Caki2 (cell line): ENCODE results near the gene SCRG1. TPM values are rescaled to one million over a fixed set of nuclear protein-coding genes. Genes with fewer than 3 reads are reported as not detected.
A peak's percentile ranks its signal among the peaks of the same experiment; 100 is the strongest.

Experiments
- DNase-seq: peaks from one replicate; pipeline ENCODE4 v3.0.0-alpha.2; 2015; ENCODE audit warnings: low read depth
- in situ Hi-C: cut with HindIII; loops from 2 replicates; pipeline ENCODE4 v1.10.0; 2016; ENCODE audit warnings: low sequenced_read_pairs, low pct_unique_long_range_greater_than_20kb, mixed read lengths
- total RNA-seq: library from RNA; depleted of rRNA; stranded (reverse); fragments of >200 nt; shearing (Covaris generic); gene quantifications from 2 replicates; pipeline ENCODE4 v1.2.3, GENCODE V29; 2014; ENCODE audit warnings: low replicate concordance

SCRG1 gene
- total RNA-seq, 1 experiment from 2014 or later, result not detected

DNA sequence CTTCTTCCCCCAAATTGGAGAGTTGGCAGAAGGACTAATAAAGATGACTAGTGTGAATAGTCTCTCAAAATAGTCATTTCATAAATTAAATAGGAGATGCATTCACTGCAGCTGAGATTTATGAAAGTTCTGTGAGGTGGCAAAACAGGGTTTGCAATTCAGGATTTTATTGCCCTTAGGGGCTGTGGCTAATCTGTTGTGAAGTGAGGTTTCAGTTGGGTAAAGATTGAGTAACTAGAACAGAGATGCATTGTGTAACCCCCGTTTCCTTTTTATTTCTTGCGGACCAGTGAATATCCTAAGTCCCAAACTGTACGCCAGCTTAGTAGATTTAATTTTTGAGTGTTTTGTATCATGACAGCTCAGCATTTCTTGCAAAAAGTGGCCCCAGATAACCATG, 16.2 kb upstream of the SCRG1 start:
- in situ Hi-C loops, result no loop called here
- no peak for DNase-seq

DNA sequence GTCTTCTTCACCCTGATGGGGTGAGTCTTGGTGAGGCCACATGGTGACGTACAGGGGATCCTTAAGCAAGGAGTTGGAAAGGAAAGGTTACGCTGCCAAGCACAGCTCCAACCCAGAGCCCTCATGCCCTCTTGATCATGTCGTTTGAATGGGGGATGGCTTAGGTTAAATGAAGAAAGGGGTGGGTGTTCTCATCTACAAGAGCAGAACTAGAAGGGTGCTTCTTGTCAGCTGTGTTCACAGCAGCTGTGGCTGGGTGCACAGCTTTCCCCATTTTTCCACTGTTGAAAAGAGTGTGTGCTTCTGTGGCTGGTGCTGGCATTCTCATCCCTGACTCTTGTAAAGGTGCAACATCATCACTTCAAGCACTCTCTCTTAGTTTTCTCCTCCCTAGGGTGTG, 15.5 kb upstream of the SCRG1 start:
- in situ Hi-C loops, result no loop called here

DNA sequence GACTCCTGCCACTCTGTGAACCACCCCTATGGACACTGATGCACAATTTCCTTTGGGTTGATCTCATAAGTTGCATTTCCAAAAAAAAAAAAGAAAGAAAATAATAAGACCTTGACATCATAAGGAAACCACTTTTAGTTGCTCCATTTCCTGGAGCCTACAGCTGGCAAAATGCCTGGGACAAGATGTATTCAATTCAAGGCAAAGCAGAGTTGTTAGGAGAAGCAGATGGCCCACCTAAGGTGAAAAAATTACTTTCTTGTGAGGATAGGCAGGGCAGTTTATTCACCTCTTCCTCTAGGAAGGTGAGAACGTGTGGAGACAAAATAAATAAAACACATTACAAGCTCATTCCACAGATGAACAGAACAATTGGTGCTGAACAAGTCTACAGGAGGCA, 14.1 kb upstream of the SCRG1 start:
- no peak for DNase-seq
- in situ Hi-C loops, result no loop called here

More for the DNA sequence above, 15.5 kb upstream of the SCRG1 start:
- no peak for DNase-seq

DNA sequence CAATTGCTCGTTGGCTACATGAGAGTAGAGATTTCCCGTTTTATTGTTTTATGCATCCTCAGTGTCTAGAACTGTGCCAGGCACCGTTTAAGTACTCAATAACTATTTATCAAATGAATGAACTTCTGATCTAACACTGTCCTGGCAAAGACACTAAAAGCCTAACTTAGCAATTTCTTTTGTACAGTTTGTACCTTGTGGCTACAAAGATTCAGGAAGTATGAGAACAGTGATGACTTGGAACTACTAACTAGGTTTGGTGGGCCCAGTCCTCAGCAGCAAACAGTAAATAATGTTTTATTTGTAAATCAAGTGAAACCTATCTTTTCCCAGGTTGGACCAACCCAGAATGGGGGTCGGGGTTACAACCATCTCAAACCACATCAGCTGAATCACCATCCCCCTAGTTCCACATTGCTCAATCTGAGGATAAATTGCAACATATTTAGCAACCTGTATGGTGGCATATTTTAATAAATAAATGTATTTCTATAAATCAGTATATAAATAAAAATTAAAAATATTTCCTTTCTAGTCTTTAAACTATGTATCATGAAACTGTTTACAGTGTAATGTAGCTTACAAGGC, 12.3 kb upstream of the SCRG1 start:
- in situ Hi-C loops, result no loop called here
- DNase-seq, result no peak

DNA sequence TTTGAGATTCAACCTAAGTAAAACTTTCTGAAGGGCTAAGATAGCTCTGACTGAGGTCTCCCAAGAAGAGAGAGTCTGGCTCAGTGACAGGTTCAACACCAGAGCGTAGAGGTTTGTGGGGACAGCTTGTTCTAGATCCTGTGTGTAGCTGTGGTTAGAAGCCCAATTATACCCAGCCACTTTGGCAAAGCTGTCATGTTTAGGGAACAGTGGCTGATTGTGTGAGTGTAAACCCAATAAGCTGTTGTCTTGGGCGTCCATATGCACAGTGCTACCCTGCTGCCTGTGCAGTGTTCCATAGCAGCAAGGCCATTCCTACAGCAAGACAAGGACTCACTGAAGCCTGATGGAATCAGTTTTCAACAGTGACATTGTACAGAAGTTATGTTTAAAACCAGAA, 11.2 kb upstream of the SCRG1 start:
- no peak for DNase-seq
- in situ Hi-C loops, result no loop called here

DNA sequence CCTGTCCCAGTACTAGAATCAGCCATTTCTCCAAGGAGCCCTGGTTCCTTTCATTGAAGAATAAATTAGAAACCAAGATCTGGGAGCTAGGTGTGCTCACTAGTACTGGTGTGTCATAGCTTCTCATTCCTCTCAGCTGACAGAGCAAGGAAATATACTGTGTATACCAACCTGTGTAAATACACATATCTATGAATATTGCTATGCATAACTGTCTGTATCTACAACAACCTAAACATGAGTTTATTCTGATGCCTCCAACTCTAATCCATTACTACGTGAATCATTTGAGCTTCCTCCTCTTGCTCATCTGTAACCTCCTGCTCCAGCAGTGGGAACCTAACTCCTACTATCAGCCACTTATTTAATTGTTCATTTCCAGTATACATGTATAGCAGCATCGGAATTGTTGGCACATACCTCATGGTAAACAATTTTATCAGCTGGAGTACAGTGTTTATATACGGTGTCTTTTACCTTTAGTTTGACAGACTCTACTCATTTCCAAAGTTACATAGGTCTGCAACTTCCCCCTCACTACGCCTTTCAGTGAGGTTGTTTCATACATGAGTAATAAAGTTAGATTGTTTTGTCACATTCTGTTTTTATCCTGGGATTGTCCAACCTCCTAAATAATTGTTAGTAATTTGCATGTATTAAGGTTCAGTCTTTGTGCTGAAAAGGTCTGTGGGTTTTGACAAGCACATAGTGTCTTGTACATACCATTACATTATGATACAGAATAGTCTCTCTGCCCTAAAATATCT, 7.1 kb upstream of the SCRG1 start:
- in situ Hi-C loops, result no loop called here
- no peak for DNase-seq

DNA sequence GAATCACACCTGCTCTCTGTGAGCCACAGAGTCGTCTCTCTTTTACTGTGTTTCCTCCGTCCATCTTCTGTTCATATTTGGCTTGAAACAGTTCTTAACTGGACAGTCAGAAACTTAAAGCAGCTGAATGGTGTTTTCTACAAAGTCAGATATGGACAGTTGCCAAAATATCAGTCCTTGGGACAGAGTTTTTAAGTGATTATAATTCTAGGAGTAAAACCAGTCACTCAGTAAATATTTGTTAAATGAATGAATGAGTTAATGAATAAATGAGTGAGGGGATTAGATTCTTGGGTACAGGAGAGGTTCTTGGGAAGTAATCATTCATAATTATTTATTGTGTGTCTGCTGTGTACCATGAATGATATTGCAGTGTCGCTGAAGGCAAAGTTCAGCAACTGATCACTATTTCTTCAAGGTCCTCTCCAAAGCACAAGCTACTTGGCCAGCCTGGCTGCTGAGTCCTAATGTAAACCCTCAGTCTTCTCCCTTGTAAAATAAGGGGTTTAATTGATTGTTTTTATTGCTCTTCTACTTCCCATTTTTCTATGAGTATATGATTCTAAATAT, 5.5 kb upstream of the SCRG1 start:
- in situ Hi-C loops, result no loop called here

DNA sequence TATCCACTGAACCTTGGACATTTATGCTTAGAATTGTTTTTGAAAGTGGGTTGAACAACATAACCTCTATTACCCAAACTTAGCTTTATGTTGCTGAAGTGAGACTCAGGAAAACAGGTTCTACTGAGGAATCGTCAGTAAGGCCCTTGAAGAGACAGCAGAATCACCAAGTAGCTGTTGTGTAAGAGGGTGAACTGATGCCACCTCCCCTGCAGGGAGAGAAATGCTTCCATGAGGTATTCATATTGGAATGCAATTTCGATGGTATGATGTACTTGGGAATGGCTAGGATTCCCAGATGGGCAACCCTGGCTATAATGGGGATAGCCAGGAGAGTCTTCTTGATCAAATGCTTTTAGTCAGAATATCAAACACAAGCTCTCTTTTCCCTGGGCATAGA, 4.1 kb upstream of the SCRG1 start:
- in situ Hi-C loops, result no loop called here
- no peak for DNase-seq

More for the DNA sequence above, 5.5 kb upstream of the SCRG1 start:
- DNase-seq, result no peak

DNA sequence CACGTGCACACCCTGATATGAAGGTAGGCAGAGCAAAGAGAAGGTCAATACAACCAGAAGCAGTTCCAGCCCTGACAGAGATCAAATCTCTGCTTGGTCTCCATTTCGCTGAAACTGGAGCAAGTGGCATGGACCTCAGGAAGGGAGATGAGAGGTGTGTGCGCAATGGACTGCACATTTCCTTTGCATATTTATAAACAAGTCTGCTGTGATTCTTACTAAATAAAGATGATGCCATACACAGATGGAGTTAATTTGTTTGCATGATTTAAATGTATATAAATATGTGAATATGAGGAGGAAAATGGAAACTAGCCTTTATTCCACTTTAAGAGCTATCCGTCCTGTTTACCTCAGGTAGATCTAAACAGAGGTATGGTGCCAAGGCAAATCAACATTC, 2.1 kb upstream of the SCRG1 start:
- in situ Hi-C loops, result no loop called here
- no peak for DNase-seq

DNA sequence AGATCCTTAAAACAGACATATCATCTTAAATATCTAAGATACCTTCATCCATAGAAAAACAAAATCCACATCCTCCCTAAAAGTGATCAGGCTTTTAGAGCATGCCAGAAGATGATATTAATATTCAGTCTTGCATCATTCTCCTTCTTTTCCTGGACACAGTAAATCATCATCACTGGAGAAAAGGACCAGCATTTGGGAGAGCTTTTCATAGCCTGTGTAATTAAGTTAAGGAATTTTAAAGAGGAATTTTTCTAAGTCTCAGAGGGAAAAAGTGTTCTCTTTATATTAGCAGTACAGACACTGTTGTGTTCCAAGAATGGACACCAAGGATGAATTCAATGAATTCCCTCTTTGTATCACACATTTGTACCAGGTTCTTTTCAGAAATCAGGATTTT, 696 bp downstream of the SCRG1 start:
- in situ Hi-C loops, result no loop called here
- DNase-seq, result no peak

DNA sequence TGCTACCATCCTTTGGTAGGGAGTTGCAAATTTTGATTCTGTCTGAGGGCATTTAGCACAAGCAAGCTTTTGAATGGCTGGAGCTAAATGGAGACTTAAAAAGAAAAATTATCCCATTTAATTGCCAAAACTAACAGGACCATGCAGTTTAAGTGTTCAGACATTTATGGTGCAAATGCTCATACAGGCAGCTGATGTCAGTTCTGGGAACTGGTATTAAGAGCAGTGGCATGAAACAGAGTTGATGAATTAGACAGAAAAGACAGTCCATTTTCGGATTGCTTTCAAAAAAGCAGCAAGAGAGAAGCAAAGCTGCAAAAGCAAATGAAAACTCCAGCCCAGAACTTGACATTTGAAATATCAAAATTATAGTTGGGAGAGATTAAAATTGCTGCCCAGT, 1.3 kb downstream of the SCRG1 start:
- DNase-seq, result no peak
- in situ Hi-C loops, result no loop called here

DNA sequence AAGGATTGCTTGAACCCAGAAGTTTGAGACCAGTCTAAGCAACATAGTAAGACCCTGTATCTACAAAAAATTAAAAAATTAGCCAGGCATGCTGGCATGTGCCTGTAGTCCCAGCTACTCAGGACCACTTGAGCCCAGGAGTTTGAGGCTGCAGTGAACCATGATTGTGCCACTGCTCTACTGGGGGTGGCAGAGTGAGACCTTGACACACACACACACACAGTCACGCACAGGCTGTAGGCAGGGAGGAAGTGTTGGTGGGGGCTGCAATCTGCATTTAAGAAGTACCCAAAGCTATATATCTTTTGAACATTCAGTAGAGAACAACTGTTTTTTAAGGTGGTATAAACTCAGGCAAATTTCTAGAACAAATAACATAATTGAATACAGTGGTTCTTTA, 7.2 kb downstream of the SCRG1 start:
- in situ Hi-C loops, result no loop called here
- DNase-seq, result no peak

DNA sequence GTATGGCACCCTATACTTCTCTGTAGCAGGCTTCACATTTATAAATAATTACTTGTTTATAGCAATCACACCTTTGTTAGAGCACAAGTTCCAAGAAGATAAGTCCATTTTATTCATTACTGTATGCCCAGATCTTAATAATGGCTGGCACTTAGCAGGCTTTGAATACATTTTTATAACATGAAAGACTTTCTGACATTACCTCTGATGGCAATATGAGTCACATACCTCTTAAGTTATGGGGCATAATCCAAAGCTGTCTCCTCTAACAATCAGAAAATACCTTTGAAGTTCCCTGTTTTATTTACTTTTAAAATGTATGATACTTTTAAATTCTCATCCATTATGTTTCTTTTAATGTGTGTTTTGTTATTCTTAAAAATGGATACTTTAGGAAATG, 12.2 kb downstream of the SCRG1 start:
- no peak for DNase-seq
- in situ Hi-C loops, result no loop called here

DNA sequence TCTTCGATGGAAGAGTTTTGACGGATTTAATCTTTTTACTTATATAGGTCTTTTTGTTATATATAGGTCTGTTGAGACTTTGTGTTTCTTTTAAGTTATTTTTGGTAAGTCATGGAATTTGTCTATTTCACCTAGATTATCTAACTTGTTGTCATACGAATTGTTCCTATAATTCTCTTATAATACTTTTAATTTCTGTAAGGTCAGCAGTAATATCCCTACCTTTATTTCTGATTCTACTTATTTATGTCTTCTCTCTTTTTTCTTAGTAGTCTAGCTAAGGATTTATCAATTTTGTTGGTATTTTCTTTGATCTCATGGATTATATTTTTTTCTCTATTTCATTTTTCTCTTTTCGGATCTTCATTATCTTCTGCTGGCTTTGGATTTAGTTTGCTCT, 16.6 kb downstream of the SCRG1 start:
- DNase-seq, result no peak
- in situ Hi-C loops, result no loop called here

DNA sequence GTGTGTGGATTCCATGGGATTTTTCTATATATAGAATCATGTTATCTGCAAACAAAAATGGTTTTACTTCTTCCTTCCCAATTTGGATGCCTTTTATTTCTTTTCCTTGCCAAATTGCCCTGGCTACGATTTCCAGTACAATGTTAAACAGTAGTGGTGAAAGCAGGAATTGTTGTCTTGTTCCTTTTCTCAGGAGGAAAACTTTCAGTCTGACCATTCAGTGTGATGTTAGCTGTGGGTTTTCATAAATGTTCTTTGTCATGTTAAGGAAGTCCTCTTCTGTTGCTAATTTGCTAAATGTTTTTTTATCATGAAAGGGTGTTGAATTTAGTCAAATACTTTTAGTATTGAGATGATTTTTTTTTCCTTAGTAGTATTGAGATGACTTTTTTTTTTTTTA, 17.3 kb downstream of the SCRG1 start:
- in situ Hi-C loops, result no loop called here
- DNase-seq, result no peak

DNA sequence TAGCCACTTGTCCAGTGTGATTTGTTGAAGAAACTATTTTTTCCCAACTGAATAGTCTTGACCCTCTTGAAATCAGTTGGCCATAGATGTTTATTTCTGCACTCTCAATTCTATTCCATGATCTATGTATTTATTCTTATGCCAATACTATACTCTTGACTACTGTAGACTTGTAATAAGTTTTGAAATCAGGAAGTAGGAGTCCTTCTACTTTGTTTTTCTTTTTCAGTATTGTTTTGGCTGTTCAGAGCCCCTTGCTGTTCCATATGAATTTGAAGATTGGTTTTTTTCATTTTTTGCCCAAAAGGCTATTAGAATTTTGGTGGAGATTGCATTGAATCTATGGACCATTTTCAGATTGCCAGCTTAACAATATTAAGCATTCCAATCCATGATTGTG, 17.9 kb downstream of the SCRG1 start:
- in situ Hi-C loops, result no loop called here
- DNase-seq, result no peak

DNA sequence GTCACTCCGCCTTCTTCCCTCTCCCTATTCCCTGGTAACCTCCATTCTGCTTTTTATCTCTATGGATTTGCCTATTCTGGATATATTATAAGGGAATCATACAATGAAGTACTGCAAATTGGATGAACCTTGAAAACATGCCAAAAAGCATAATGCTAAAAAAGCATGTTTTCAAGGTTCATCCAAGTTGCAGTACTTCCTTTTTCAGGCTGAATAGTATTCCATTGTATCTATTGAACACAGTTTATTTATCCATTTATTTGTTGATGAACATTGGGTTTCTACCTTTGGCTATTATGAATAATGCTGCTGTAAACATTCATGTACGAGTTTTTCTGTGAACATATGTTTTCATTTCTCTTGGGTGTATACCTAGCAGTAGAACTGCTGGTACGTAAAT, 19.0 kb downstream of the SCRG1 start:
- in situ Hi-C loops, result no loop called here
- no peak for DNase-seq

DNA sequence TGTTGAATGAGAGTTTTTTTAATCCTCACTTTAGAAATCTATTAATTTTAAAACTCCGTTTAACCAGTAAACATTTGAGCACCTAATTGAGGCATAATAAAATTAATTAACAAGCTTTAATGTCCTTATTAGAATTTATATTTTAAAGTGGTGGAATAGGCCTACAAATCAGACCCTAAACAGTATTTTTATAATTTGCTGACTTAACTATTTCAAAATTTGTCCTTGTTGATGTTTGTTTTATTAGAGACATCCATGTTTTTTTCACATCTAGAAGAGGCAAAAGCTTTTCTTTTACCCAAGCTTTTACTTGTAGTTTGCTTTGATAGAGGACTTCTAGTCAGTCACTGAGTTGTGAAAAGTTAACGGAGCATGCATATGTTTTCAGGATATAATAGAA, 24.3 kb downstream of the SCRG1 start:
- in situ Hi-C loops, result no loop called here
- DNase-seq, result no peak

DNA sequence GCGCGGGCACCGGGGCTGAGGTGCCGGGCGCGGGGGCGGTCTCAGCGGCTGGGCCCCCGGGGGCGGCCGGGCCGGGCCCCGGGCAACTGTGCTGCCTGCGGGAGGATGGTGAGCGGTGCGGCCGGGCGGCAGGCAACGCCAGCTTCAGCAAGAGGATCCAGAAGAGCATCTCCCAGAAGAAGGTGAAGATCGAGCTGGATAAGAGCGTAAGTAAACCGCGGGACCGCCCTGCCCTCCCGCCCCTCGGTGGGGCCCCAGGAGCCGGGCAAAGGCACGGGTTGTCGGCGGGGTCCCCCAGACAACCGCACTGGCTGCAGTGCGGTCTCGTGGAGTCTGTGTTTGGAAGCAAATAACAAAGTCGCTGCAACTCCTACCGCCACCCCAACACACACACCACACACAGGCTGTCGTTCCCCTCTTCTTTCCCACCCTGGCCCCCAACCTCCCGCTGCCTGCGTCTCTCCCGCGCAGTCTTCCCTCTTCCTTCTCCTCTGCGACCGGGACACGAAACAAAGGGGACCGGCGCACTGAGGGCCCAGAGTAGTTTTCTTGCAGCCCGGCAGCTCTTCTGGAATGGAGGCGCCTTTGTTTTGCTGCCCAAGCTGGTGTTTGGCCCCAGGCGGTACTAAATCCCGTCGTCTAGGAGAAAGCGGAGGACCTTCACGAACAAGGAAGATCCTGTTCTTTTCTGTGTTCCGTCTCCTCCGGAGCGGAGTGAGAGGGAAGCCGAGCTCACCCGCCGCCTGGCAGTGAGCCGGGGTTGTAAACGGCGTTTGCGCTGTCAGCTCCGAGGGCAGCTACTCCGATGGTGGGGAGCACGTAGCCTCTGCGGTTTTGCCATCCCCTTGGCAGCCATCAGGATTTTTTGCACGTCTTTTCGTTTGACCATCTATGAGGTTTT, 27.4 kb downstream of the SCRG1 start:
- in situ Hi-C loops, result no loop called here
- DNase-seq, result peak; percentile 62
